Osteocyte (in vitro differentiated cells): Measurements from ENCODE around the gene MAP1B. TPM values are rescaled to one million over a fixed set of nuclear protein-coding genes. Genes with fewer than 3 reads are reported as not detected.

Experiments used
- DNase-seq: peaks from one replicate; pipeline ENCODE4 v3.0.0; 2021; ENCODE audit warnings: mixed read lengths; ENCODE audit not compliant: unreplicated experiment; ENCODE audit errors: extremely low spot score
- H3K27ac Mint-ChIP-seq: one replicate; pipeline ENCODE4 v1.8.0; 2021; ENCODE audit warnings: mild to moderate bottlenecking, mixed read lengths; ENCODE audit not compliant: unreplicated experiment
- H3K27me3 Mint-ChIP-seq: one replicate; pipeline ENCODE4 v1.8.0; 2021; ENCODE audit warnings: mixed read lengths; ENCODE audit not compliant: unreplicated experiment
- H3K36me3 Mint-ChIP-seq: one replicate; pipeline ENCODE4 v1.8.0; 2021; ENCODE audit warnings: mixed read lengths; ENCODE audit not compliant: unreplicated experiment
- H3K4me1 Mint-ChIP-seq: one replicate; pipeline ENCODE4 v1.8.0; 2021; ENCODE audit warnings: mixed read lengths; ENCODE audit not compliant: unreplicated experiment
- H3K4me3 Mint-ChIP-seq: one replicate; pipeline ENCODE4 v1.8.0; 2021; ENCODE audit warnings: mild to moderate bottlenecking, moderate library complexity, mixed read lengths; ENCODE audit not compliant: unreplicated experiment
- H3K9me3 Mint-ChIP-seq: one replicate; pipeline ENCODE4 v1.8.0; 2021; ENCODE audit warnings: mixed read lengths; ENCODE audit not compliant: unreplicated experiment
- total RNA-seq: library from RNA; stranded (reverse); gene quantifications from 2 replicates; pipeline ENCODE4 v1.2.1, GENCODE V29; 2021
- TF ChIP-seq, protein P1 (sequence below): fragments of 200-600 bp; sonication (generic); IDR thresholded peaks from 2 replicates; pipeline ENCODE4 v1.5.0; 2021; ENCODE audit warnings: antibody characterized with exemption, mild to moderate bottlenecking, moderate library complexity

The MAP1B gene
- total RNA-seq, 1 donor from 2014 or later: 189 TPM

DNA sequence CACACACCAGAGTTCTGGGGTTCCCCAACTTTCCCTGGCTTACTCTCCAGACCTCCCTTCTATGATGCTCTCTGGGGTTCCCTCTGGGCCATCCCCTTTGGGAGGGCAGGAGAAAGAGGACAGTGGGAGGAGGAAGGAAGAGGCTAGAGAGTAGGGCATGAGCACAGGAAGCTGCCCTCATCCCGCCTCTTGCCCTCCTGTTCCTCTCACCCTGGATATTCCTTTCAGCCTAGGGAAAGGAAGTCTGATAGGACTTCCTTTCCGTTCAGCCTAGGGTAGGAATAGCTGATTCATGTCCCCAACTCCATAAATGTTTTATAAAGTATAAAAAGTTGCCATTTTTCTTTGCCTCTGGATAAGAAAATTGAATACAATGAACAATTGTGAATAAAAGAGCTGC, 7.4 kb downstream of the MAP1B start:
- H3K4me1 Mint-ChIP-seq: peaks cover 41% of the 10 kb centered on the region
- DNase-seq: no peak
- no peaks in the 10 kb centered on the region for H3K9me3 Mint-ChIP-seq
- H3K27me3 Mint-ChIP-seq: no peaks in the 10 kb centered on the region
- TF ChIP-seq, protein P1, sequence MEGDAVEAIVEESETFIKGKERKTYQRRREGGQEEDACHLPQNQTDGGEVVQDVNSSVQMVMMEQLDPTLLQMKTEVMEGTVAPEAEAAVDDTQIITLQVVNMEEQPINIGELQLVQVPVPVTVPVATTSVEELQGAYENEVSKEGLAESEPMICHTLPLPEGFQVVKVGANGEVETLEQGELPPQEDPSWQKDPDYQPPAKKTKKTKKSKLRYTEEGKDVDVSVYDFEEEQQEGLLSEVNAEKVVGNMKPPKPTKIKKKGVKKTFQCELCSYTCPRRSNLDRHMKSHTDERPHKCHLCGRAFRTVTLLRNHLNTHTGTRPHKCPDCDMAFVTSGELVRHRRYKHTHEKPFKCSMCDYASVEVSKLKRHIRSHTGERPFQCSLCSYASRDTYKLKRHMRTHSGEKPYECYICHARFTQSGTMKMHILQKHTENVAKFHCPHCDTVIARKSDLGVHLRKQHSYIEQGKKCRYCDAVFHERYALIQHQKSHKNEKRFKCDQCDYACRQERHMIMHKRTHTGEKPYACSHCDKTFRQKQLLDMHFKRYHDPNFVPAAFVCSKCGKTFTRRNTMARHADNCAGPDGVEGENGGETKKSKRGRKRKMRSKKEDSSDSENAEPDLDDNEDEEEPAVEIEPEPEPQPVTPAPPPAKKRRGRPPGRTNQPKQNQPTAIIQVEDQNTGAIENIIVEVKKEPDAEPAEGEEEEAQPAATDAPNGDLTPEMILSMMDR: no peak
- peaks cover 54% of the 10 kb centered on the region for H3K36me3 Mint-ChIP-seq
- no peak overlapping the region for H3K27ac Mint-ChIP-seq
- no peak overlapping the region for H3K4me3 Mint-ChIP-seq

DNA sequence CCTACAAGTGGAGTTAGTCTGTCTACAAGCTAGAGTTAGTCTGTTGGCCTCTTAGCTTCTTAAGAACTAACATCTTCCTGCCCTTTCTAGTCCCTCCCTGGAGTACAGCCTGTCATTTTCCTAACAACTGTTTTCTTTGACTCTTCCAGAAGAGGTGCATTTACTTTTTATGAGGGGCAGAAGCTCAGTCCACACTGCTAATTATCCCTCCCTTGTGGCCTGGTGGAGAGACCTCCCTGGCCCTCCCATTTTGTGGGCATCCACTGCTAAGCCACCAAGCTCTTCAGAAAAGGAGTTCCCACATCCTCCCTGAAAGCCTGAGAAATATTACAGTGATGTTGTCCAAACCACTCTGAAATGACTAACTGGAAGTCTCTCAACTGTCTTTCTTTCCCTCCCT, 8.0 kb downstream of the MAP1B start:
- H3K27ac Mint-ChIP-seq: peak overlapping the region; percentile 34
- DNase-seq: no peak
- H3K27me3 Mint-ChIP-seq: no peaks in the 10 kb centered on the region
- peaks cover 37% of the 10 kb centered on the region for H3K4me1 Mint-ChIP-seq
- H3K36me3 Mint-ChIP-seq: peaks cover 54% of the 10 kb centered on the region
- no peak overlapping the region for H3K4me3 Mint-ChIP-seq
- TF ChIP-seq, protein P1: no peak
- H3K9me3 Mint-ChIP-seq: no peaks in the 10 kb centered on the region

DNA sequence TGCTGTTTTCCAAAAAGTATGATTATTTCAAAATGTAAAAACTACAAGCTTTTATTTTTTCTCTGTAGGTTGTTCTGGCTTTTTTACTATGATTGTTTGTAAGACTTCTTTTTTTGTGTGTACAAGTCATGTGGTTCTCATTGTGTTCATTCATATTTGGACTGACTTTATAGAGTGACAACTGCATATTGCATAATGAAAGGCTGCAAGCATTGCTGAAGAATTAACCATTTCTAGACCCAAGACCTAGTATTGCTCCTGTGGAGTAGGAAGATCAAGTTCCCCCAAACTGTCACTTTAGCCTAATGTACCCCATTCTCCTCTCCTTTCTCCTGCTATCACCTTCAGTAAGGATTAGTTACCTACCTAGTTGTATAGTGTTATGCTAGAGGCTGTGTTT, 10.0 kb downstream of the MAP1B start:
- no peak overlapping the region for H3K4me3 Mint-ChIP-seq
- peaks cover 29% of the 10 kb centered on the region for H3K4me1 Mint-ChIP-seq
- DNase-seq: no peak
- peaks cover 60% of the 10 kb centered on the region for H3K36me3 Mint-ChIP-seq
- TF ChIP-seq, protein P1: no peak
- no peaks in the 10 kb centered on the region for H3K27me3 Mint-ChIP-seq
- no peaks in the 10 kb centered on the region for H3K9me3 Mint-ChIP-seq
- no peak overlapping the region for H3K27ac Mint-ChIP-seq

DNA sequence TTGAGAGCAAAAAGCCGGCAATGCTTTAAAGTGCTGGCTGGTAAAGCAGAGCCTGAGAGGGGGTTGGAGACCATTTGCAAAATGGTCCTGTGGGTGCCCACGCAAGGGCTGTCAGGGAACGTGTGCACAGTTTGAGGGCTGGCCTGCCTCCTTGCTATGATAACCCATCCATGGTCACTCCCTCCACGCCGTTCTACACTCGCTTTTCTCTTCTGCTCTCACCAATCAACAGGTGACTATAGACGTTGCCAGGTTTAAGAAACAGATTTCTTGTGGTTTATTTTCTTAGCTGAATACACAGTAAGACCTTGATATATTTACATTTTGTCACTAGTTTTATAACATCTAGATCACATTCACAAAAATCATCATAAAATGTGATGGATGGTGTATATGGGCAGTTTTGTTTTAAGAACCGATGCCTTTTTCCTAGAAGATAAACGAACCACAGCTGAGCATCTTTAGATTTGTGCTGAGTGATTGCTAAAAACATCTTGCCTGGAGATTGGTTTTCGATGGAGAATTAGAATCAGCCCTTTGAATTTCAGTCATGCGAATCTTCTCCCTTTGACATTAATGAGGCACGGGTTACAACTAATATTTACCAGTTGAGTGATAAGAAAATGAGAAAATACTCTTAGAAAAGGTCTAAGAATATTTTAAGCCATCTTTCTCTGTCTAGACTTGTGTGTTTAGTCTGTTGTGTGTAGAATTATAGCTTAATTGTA, 13.9 kb downstream of the MAP1B start:
- TF ChIP-seq, protein P1: no peak
- peak overlapping the region; percentile 55 for H3K27ac Mint-ChIP-seq
- DNase-seq: no peak
- no peaks in the 10 kb centered on the region for H3K27me3 Mint-ChIP-seq
- peaks cover 51% of the 10 kb centered on the region for H3K4me1 Mint-ChIP-seq
- no peaks in the 10 kb centered on the region for H3K9me3 Mint-ChIP-seq
- H3K36me3 Mint-ChIP-seq: peaks cover 56% of the 10 kb centered on the region
- H3K4me3 Mint-ChIP-seq: no peak overlapping the region

DNA sequence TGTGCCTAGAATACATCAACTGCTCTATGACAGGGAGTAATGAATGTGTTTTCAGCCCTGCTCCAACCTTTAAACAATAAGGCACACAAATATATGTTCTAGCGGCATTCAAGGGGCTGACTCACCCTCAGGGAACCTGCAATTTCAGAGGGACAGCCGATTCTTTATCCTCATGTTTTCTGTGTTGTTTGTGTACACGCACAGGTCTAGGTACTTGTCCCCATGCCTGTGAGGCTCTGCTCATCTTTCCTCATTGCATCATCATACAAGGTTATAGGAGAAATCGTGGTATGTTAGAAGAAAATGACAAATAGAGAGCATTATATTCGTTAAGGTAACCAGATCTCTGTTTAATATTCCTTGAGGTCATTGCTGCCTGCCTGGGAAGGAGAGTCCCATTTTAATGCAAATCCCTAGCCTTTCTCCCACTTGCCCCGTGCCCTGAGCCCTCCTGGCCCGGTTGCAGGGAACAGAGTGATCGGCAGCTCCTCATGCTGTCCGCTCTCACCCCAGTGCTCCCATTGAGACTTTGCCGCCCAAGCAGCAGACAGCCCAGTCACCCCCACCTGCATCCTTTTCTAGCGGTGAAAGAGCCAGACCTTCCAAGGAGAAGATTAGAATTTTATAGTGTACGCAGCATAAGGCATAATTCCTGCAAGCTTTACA, 14.6 kb downstream of the MAP1B start:
- Mint-ChIP-seq H3K27ac (peak overlapping the region; percentile 55), H3K27me3 (no peaks in the 10 kb centered on the region), H3K36me3 (peaks cover 50% of the 10 kb centered on the region), H3K9me3 (no peaks in the 10 kb centered on the region), H3K4me1 (peaks cover 58% of the 10 kb centered on the region), H3K4me3 (no peak overlapping the region)
- TF ChIP-seq, protein P1: no peak
- DNase-seq: no peak
